Measurements from ENCODE around the gene KRT37.
"Not testable (repeated sequence)": the region's sequence is repeated elsewhere in the genome, so short reads cannot be mapped to it uniquely, and the experiment has no call there.

KRT37 gene

DNA sequence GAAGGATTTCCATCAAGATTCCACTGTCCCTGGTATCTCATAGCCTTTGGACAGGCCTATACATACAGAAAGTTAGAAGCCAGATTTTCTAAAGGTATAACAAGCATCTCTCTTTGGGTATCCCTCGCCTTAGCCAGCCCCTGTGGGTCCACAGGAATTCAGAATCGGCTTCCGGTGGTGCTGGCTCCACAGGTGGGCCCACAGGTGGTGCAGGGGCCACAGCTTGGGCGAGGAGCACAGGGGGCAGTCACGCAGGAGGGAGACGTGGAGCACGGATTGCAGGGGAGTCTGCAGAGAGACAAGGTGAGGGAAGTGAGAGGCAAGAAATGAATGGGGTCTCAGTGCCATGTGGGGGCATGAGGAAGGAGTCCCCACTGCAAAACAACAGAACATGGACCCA is 12.9 kb upstream of the KRT37 start:
- no peak for DNase-seq (ENCODE audit: low read depth in 3 of 3, low spot score in 1 of 3)

DNA sequence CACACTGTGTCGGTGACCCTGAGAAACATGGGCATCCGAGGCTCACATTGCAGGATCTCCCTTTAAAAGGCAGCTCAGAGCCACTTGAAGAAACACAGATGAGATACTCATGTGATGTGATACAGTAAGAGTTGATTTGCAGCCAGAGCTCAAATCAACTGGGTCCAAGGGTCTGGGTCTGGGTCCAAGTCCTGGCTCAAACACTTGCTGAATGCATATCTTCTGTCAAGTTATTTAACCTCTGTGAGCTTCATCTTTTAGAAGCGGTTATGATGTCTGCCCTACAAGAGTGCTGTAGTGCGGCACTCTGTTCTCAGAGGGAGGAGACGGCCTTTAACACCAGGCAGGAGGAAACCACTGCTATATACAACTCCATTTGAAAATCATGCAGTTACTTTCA is 10.0 kb upstream of the KRT37 start:
- DNase-seq (ENCODE audit: low read depth in 3 of 3, low spot score in 1 of 3), result no peak

DNA sequence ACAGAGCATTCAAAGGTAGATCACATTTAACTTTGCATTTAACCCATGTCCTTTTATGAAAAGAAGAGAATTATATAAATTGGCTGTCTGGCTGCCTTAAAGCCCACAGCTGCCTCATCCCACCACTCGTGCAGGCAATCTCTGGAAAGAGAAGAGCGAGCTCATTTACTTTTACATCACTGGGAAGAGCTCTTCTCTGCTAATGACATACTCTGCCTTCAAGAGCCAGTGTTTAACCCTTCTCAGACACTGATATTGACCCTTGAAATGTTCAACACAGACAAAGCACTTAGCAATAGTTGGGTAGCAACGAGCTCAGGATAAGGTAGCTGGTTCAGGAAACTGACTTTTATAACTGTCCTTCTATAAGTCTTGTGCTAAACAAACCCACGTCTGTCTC is 9.6 kb upstream of the KRT37 start:
- DNase-seq (ENCODE audit: low read depth in 3 of 3, low spot score in 1 of 3), result no peak

DNA sequence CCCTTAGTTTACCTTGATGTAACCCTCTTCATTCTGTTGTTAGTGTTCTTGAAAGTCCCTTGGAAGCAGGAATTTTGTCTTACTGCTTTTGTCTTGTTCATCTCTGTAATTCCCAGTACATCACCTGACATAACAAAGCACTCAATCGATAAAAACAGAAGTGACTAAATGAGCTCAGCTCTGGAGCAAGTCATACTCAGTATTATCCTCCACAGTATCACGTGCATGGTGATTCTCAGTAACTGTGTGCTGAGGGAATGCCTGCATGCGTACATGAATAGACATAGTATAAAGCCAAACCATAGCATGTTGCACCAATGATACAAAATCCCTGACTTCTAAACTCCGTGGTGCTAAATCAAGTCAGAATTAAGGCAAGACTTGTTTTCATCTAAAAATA is 9.2 kb upstream of the KRT37 start:
- no peak for DNase-seq (ENCODE audit: low read depth in 3 of 3, low spot score in 1 of 3)

DNA sequence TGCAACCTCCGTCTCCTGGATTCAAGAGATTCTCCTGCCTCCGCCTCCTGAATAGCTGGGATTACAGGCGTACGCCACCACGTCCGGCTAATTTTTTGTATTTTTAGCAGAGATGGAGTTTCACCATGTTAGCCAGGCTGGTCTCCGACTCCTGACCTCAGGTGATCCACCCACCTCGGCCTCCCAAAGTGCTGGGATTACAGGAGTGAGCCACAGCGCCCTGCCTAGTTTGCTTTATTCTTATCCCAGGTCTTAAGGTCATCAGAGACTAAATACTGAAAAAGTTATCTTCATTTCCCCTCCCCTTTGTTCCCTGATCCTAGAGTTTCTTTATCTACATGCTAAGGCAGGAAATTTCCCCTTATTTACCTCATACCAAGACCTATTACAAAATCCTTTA is 6.0 kb upstream of the KRT37 start:
- DNase-seq (ENCODE audit: low read depth in 3 of 3, low spot score in 1 of 3), result not testable (repeated sequence)

DNA sequence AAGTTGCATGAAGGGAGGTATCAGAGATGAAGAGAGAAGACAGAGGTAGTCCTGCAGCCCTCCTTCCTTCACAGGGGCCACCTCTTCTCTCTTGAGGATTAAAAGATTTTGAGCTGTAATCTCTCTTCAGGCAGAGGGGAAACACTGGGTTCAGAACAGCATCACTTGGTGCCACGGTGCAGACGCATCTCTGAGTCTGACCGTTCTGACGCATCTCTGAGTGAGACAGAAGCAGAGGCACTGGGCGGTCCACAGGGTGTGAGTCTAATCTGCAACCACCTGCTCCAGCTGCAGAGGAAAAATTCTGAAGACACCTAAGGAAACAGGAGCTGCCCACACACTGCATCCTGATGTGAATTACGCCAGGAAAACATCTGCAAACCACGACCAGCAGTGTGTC is 5.3 kb upstream of the KRT37 start:
- DNase-seq (ENCODE audit: low read depth in 3 of 3, low spot score in 1 of 3), result no peak

DNA sequence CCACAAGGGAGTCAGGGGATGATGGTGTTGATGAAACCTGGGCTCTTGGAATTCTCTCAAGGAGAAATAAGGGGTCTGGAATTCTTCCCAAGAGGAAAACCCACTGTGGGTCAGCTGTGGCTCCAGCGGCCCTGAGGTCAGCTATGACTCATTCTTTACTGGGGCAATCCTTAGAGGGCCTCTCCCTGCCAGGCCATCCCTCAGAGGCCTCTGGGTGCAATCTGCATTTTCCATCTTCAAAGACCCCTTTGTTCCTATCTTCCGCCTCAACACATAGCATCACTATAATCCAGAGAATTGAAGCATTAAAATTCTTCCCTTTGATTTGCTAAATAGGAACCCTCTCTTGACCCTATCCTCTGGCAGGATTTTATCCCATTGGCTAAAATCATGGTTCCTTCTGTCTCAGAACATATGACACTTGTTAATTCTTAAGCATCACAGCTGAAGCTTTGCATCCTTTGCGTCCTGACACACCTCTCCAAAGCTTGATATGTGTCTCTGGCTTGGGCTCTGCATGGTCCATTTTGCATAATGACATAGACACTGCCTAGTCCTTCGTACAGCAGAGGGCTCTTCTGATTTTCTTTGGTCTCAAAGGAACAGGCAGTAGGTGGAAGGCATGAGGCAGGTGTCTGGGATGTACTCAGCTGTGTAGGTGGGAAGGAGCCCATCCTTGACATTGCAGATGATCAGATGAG is 4.4 kb upstream of the KRT37 start:
- DNase-seq (ENCODE audit: low read depth in 3 of 3, low spot score in 1 of 3), result no peak

DNA sequence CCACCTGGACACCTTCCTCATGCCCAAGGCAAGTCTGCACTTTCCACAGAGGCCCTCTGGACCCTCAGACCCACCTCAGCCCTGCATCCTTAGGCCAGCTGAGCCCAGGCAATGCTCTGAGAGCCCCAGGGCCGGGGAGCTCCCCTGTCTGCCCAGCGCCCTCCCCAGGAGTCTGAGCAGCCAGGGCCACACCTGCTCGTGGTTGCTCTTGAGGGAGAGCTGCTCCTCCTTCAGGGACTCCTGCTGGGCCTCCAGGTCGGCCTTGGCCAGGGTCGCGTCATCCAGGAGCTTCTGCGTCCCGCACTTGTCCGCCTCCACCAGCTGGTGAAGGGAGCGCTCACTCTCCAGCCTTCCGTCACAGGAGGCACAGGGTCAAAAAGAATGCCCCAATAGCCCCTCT is 1.8 kb downstream of the KRT37 start:
- not testable (repeated sequence) for DNase-seq (ENCODE audit: low read depth in 3 of 3, low spot score in 1 of 3)

DNA sequence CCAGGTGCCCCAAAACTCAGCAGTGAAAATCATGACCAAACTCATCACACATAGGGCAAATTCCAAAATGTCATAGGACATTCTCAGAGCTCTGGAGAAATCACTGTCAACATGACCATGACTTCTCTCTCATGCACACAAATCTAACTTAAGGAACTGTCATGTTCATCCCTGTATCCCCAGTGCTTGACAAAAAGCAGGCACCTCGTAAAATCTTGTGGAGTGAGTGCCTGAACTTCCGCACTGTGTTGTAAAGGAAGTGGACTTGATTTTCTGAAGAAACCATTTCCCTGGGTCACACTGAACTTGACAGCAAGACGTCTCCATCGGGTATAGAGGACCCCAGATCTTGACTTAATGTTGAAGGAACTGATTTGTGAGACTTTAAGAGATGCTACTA is 2.8 kb downstream of the KRT37 start:
- DNase-seq (ENCODE audit: low read depth in 3 of 3, low spot score in 1 of 3), result no peak

DNA sequence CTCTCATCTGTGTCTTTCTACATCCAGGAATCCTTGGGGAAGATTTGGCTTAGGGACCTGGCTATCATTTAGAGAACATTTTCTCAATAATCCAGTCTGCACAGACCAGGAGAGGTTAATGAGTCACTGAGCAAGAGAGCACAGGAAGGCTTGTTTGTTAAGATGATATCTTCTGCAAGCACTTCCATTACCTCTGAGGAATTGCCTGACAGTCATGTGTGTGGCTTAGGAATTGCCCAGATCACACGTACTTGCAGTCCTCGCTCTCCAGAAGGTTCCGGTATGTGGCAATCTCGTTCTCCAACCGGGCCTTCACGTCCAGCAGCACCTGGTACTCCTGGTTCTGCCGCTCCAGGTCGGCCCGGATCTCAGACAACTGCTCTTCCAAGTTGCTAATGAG is 3.3 kb downstream of the KRT37 start:
- DNase-seq (ENCODE audit: low read depth in 3 of 3, low spot score in 1 of 3), result no peak

DNA sequence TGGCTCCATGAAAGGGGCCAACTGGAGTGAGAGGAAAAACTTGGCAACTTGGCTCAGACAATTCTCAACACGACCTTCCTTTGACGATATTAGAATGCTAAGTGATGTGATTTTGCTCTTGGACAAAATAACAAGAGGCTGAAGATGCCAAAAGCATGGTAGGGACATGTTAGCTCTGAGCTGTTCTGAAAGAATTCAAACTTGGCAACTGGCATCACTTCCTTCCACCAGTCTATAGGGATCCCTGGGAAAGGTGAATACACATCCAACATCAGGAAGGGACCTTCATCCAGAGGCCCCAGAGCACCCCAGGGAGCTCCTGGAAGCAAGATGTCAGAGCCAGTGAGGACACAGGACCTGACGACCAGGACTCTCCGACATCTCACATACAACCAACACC is 4.3 kb downstream of the KRT37 start:
- DNase-seq (ENCODE audit: low read depth in 3 of 3, low spot score in 1 of 3), result no peak

DNA sequence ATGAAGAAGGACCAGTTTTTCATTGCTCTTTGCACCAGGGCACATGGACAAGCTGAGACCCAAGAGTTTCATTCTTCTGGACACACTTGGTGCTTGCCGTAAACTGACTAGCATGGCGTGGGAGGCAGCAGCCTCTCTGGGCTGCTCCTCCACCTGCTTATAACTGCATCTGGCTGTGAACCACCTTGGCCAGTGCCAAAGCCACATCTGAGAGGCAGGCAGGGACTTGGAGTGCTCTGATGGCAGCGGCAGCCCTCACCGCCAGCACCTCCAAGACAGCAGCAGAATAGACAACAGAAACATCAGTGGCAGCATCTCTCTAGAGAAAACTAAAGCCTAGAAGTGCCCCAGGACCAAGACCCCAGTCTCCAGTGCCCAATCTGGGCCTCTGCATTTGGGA is 4.7 kb downstream of the KRT37 start:
- no peak for DNase-seq (ENCODE audit: low read depth in 3 of 3, low spot score in 1 of 3)

DNA sequence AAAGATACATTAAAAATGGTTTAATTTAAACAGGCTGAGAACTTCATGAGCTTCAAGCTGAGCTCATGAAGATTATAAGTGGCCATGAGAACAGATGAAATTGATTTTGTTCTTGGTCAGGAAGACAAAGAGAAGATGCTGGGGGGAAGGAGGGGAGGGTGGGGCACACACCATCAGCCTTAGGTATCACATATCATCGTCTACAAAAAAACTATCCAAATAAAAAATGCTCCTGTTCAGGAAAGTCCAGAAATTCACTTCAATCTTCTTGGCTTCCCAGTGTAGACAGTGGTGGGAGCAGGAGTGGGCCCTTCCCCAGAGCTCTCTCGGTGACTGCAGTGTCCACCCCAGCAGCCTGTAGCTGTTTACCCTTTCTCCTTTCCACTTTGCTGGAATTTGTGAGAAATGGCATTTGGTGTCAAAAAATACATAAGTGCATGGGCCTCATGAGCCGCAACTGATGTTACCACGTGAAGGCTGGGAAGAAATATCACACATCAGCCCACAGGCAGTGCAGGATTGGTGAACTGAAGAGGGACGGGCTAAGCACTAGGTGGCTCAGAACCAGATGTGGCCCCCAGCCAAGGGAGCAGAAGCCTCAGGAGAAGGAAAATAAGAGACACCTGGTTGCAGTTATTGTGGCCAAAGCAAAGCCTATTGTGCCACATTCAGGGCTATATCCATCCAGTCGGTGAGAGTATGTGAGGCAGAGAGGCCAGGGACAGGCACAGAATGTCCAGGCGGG is 6.1 kb downstream of the KRT37 start:
- no peak for DNase-seq (ENCODE audit: low read depth in 3 of 3, low spot score in 1 of 3)

DNA sequence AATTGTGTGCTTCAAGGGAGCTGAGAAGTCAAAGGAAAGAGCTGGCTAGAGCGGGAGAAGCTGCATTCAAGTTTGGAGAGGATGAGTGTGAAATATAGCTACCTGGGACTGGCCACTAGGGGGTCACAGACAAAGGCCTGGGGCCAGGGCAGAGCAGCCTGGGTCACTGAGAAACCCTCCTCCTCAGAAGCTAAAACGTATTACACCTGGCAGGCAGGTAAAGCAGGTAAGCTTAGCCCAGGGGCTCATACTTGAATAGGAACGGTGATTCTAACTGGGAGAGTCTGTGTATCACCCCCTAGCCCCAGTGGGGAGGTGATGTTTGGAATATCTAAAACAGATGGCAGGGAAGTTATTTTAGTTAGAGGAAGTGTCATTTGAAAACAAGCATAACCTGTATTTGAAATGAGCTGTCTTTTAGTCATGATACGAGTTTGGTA is 6.8 kb downstream of the KRT37 start:
- DNase-seq (ENCODE audit: low read depth in 3 of 3, low spot score in 1 of 3), result no peak

DNA sequence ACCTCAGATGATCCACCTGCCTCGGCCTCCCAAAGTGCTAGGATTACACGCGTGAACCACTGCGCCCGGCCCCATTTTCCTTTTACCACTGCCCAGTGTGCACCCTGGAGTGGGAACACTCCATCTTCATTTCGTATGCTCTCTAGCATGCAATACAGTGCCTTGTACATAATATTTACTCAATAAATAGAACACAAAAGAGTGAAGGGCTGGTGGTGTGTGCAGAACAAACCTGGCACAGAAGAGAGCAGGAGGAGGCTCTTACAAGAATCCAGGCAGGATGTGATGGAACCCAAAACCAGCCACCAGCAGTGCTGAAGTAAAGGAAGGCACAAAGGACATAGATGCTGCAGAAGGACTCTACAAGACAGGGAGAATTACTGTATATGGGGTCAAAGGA is 7.3 kb downstream of the KRT37 start:
- no peak for DNase-seq (ENCODE audit: low read depth in 3 of 3, low spot score in 1 of 3)

DNA sequence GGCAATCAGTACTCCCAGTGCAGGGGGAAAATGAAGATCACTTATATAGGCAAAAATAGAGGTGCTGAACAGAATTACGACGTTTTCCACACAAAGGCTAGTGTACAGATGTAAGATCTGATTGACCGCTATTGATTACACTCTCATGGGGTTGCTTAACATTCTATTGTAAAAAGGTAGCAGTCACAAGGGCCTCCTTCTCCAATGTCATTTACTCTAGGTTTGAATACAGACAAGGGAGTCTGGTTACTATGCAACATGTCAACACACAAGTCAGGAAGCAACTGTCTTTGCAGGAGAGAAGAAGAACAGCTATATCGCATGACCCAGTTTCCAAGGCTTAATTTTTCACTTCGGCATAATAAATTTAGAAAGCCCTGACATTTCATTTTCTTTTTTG is 7.9 kb downstream of the KRT37 start:
- no peak for DNase-seq (ENCODE audit: low read depth in 3 of 3, low spot score in 1 of 3)

DNA sequence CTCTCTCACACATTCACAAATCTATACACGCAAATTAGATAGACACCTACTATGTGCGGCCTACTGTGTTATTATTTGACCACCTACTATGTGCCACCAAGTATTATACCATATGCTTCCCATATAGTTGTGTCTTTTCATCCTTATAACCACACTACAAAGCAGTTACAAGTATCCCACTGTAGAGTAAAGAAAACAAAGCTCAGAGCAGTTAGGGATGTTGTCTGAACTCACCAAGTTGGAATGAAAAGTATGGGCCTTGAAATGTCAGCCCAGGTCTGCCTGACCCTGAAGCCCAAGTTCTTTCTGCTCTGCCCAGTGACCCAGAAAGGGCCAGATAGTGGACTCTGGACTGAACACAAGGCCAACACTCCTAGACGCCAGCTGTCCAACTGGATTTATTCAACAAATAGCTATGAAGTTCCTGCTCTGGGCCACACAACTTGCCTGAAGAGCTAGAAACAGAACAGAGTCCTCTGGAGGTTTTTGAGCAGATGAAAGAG is 8.5 kb downstream of the KRT37 start:
- DNase-seq (ENCODE audit: low read depth in 3 of 3, low spot score in 1 of 3), result no peak

DNA sequence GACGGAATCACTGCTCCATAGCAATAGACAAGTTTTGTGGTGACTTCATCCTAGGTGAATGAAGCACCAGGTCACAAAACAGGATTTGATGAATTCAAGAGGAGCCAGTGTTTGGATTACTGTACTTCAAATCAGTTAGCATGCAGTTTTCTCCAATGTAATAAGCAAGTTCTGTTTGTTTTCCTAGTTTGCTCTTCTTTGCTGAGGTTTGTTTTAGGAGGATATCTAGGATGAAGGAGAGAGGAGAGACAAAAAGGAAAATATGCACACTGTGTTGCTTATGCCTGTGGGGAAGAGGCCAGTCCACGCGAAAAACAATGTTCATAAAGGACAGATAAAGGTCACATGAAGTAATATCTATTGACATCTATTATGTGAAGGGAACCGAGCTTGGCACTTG is 9.0 kb downstream of the KRT37 start:
- no peak for DNase-seq (ENCODE audit: low read depth in 3 of 3, low spot score in 1 of 3)

DNA sequence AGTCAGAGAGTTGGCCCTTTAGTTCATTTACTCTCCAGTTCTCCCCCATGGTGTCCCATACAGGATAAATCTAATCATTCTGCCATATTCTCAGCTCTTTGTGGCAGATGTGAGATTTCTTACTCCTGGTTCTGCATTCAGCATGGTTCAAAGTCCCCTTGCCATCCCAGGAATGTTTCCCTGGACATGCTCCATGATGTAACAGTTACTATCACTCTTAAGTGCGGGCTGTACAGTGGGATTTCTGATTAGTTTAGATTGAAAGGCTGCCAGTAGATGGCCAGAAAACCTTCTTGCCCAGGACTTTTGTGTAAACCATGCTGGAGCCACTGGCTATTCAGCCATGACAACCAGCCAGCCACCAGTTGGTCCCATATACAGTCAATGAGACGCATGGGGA is 10.4 kb downstream of the KRT37 start:
- DNase-seq (ENCODE audit: low read depth in 3 of 3, low spot score in 1 of 3), result no peak

DNA sequence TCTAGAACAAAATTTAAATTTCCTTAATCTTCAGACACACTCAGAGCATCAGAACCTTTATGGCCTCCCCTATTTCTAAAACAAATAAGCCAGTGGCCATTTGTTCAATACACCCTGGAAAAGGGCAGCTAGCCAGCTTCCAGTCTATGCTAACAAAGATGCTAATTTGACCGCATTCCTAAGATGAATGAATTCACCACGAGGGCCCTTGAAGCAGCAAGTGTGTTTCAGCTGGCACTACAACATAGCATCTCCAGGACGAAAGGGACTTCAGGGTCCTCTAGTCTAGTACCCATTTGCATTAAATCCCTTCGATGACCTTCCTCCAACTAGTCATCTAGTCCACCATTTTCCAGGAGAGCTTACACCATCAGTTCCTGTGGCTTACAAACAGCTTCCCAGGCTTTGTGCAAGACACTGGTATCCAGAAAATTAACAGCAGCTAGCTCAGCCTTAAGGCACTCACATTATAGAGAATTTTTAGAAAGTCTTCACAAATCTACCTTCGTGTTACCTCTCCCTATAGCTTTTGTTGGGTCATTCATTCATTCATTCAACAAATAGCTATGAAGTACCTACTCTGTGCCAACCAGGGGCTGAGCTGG is 10.9 kb downstream of the KRT37 start:
- DNase-seq (ENCODE audit: low read depth in 3 of 3, low spot score in 1 of 3), result no peak

DNA sequence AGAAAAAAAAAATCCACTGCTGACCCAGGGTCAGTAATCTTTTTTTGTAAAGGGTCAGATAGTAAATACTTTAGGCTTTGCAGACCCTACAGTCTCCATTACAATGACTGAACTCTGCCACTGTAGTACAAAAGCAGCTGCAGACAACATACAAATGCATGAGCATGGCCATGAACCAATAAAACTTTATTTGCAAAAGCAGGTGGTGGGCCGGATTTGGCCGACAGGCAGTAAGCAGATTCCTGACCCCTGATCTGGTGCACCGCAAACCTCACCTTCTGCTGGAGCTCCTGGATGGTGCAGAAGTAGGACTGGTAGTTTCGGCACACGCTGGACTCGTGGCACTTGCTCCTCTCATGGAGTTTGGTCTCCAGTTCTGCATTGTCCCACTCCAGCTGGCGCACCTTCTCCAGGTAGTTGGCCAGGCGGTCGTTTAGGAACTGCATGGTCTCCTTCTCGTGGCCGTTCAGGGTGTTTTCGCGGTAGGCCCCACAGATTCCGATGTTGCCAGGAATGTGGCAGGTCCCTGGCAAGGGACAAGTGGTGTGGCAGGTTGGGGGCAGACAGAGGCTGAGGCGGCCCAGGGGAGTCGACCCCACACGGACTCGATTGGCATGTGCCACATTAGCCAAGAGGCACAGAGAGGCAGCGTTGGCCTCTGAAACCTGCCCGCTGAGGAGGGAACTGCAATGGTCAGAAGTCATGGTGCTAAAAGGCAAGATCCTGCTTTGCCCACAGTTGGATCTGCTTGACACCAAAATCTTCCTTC is 13.1 kb downstream of the KRT37 start:
- no peak for DNase-seq (ENCODE audit: low read depth in 3 of 3, low spot score in 1 of 3)

DNA sequence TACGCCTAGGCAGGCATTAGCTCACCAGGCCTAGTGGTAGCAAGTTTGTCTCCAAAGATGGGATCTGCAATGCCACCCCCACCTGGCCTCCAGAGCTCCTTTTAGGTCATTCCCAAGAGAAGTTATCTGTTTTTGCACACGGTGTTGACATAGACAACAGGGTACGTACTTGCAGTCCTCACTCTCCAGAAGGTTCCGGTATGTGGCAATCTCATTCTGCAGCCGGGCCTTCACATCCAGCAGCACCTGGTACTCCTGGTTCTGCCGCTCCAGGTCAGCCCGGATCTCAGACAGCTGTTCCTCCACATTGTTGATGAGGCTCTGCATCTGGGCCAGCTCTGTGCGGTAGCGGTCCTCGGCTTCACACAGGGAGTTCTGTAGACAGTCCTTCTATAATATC is 17.2 kb downstream of the KRT37 start:
- no peak for DNase-seq (ENCODE audit: low read depth in 3 of 3, low spot score in 1 of 3)
